GM12874 (cell line): ENCODE results near the gene SAYSD1.

Experiments
- TF ChIP-seq, protein P1 (sequence below): IDR thresholded peaks from 2 replicates; pipeline ENCODE4 v1.5.1; 2011; ENCODE audit warnings: low read depth, mild to moderate bottlenecking, control low read depth, low read length, moderate library complexity; ENCODE audit not compliant: insufficient read depth

Gene SAYSD1

DNA sequence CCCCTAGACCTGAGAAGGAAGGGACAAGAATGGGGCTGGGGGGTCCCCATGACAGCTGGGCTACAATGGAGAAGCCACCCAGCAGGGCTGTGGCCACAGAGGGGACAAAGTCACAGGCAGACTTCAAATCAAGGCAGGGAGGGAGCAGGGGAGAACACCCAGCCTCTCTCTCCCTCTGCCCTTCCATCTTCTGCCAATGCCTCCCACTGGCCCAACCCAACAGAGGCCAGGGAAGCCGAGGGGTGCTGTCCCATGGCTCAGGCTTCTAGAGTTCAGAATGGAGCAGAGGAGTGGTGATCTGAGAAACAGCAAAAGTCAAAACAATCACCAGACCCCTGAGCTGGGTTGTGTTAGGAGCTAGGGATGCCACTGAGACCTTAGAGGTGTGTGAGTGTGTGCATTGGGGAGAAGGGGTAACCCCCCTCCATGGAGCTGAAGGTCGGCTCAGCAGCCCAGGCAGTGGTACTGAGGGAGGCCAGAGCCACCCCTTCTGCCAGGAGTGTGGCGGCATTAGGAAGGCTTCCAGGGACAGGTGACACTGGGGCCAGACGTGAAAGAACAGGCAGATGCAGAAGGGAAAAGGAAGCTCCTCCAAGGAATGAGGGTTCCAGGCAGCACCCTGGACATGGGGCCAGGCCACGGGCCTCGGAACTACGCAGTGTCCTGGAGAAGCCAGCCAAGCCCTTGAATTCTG, 54.4 kb downstream of the SAYSD1 start:
- TF ChIP-seq, protein P1, sequence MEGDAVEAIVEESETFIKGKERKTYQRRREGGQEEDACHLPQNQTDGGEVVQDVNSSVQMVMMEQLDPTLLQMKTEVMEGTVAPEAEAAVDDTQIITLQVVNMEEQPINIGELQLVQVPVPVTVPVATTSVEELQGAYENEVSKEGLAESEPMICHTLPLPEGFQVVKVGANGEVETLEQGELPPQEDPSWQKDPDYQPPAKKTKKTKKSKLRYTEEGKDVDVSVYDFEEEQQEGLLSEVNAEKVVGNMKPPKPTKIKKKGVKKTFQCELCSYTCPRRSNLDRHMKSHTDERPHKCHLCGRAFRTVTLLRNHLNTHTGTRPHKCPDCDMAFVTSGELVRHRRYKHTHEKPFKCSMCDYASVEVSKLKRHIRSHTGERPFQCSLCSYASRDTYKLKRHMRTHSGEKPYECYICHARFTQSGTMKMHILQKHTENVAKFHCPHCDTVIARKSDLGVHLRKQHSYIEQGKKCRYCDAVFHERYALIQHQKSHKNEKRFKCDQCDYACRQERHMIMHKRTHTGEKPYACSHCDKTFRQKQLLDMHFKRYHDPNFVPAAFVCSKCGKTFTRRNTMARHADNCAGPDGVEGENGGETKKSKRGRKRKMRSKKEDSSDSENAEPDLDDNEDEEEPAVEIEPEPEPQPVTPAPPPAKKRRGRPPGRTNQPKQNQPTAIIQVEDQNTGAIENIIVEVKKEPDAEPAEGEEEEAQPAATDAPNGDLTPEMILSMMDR, result no peak

DNA sequence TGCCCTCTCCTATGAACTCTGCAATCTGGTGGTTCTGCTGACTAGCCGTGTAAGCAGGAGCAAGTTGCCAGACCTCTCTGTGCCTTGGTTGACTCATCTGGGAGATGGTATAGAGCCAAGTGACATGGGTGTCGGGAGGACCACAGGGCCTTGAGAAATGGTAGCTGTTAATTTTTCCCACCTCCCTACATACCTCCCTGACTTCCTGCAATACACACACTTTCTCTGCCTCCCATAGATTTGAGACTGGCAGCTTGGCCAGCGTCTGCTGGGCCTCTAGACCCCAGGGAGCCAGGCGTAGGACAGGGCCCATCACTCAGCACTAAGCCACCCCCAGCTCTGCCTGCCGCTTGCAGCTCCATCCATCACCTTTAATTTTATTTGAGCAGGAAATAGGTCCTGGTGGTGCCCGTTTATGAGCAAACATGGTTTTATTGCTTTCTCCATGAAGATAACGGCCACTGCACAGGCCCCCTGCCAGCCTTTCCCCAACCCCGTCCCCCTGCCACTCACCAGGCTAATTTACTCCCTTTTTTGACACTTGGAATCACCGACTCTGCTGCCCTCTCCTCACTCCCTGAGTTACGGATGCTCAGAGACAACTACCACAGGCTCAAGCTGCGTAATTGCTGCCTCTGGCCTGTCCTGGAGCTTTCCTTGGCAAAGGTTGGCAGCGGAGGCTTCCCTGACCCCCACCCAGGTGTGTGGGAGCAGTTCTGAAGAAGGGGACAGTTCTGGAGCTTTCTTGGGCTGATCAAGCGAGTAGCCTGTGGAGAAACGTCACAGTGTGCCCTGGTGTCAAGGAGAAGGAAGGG, 55.3 kb downstream of the SAYSD1 start:
- TF ChIP-seq, protein P1, result no peak

DNA sequence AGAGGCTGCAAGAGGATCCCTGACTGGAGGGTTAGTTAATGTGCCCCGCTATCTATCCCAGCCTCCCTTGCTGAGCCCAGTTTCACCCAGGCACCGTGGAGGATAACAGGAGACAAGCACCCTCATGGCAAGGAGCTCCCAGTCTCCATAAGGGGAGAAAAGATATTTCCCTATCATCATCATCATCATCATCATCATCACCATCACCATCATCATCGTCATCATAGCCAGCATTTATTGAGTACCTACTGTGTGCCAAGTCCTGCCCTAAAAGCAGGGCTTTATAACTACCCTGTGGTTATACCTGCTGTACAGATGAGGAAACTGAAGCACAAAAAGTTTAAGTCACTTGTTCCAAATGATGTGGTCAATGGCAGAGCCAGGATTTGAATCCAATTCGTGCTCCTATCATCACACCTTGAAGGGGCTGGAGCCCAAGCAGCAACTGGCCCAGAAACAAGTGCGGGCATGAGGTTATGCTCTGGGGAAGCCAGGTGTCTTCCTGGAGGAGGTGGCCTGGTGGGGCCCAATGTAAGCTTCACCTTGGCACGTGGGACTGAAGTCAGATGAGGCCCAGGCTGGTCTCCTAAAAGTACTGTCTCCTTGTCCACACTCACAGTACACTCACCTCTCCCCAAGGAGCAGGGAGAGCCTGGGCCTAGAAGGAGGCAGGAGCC, 56.4 kb downstream of the SAYSD1 start:
- TF ChIP-seq, protein P1, result no peak

DNA sequence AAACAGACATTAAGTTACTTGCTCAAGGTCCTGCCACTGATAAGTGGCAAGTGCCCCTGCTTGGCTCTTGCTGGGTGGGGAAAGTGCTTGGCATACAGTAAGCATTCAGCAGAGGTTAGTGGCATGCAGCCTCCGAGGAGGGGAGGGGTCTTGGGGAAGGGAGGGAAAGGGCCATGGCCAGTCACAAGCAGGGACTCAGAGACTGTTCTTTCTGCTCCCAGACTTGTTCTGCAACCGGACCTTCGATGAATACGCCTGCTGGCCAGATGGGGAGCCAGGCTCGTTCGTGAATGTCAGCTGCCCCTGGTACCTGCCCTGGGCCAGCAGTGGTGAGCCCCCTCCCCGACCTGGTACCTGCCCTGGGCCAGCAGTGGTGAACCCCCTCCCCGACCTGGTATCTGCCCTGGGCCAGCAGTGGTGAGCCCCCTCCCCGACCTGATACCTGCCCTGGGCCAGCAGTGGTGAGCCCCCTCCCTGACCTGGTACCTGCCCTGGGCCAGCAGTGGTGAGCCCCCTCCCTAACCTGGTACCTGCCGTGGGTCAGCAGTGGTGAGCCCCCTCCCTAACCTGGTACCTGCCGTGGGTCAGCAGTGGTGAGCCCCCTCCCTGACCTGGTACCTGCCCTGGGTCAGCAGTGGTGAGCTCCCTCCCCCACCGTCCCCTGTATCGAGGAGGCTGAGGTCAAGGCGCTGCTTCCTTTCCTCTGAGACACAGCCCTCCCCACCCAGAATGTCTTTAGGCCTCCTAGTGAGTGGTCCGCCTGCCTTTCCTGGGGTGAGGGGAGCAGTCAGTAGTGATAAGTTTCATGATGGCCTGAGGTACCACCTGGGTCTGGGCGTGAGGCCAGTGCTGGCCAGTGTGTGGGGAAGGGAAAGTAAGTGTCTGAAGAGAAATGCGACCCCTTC, 57.5 kb downstream of the SAYSD1 start:
- TF ChIP-seq, protein P1, result no peak

DNA sequence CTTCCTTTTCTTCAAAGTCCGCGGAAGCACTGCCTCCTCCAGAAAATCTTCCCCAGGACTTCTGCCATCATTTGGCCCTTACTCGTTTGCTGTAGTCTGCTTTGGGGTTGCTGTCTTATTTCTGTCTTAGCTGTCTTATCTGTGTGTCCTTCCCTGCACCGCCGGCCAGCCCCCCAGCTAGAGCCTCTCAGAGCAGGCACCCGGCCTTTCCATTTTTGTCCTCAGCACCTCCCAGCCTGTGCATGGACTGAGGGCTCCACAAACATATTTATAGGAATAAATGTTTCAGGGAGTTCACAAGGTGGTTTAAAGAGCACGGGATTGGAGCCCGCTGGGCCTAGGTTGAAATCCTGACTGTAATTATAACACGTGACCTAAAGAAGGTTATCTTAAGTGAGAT, 58.3 kb downstream of the SAYSD1 start:
- TF ChIP-seq, protein P1, result no peak

DNA sequence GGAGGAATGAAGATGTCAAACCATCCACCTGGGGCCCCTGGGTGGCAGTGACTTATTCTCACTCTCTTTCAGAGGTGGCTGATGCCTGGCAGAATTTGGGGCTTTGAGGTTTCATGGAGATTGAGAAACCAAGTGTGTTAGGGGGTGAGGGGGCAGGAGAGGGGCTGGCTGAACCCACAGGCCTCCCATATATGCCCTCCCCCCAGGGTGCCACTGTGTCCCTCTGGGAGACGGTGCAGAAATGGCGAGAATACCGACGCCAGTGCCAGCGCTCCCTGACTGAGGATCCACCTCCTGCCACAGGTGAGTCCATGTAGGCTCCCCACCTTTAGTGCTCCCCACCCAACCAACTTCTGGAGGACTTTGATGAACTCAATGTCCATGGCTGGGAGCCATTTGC, 58.8 kb downstream of the SAYSD1 start:
- TF ChIP-seq, protein P1, result no peak
